SU-DHL-6 (cell line): ENCODE results near the gene PLAAT5.

Experiments
- H2AFZ ChIP-seq: fragments of 200-600 bp; sonication (generic); 2 replicates; pipeline ENCODE4 v1.6.1; 2014; ENCODE audit warnings: low read depth, mild to moderate bottlenecking, moderate library complexity, mixed read lengths, antibody characterized with exemption, low read length; ENCODE audit not compliant: severe bottlenecking
- H3F3A ChIP-seq: fragments of 200-600 bp; shearing (Covaris generic); 2 replicates; pipeline ENCODE4 v1.6.0; 2016; ENCODE audit warnings: antibody characterized with exemption, mild to moderate bottlenecking; ENCODE audit not compliant: insufficient read depth
- H3K27ac ChIP-seq: fragments of 200-600 bp; sonication (generic); 2 replicates; pipeline ENCODE4 v1.5.1; 2016; ENCODE audit warnings: low read depth, mild to moderate bottlenecking, low read length, moderate library complexity, mixed read lengths
- H3K27me3 ChIP-seq: fragments of 200-600 bp; sonication (generic), shearing (Covaris generic); 2 replicates; pipeline ENCODE4 v1.6.0; 2014; ENCODE audit warnings: mild to moderate bottlenecking, low read length
- H3K36me3 ChIP-seq: fragments of 200-600 bp; sonication (generic); 2 replicates; pipeline ENCODE4 v1.6.1; 2014; ENCODE audit warnings: mild to moderate bottlenecking, low read length, mixed read lengths
- H3K4me2 ChIP-seq: fragments of 300-600, 200-600 bp; shearing (Covaris generic), sonication (generic); 2 replicates; pipeline ENCODE4 v1.6.0; 2014; ENCODE audit warnings: low read length, low read depth, mild to moderate bottlenecking; ENCODE audit not compliant: poor library complexity, severe bottlenecking
- H3K4me3 ChIP-seq: fragments of 200-600 bp; sonication (generic); 2 replicates; pipeline ENCODE4 v1.5.1; 2014; ENCODE audit warnings: antibody characterized with exemption, low read length, mild to moderate bottlenecking, mixed read lengths; ENCODE audit not compliant: insufficient read depth, poor library complexity, severe bottlenecking
- H3K79me2 ChIP-seq: fragments of 200-600 bp; sonication (generic); 2 replicates; pipeline ENCODE4 v1.6.1; 2014; ENCODE audit warnings: mild to moderate bottlenecking, low read length, moderate library complexity; ENCODE audit not compliant: insufficient read depth
- H3K9ac ChIP-seq: fragments of 200-600 bp; sonication (generic); 2 replicates; pipeline ENCODE4 v1.7.0; 2014; ENCODE audit warnings: mild to moderate bottlenecking, low read length
- H3K9me2 ChIP-seq: fragments of 200-600 bp; sonication (generic); replicated peaks from 2 replicates; pipeline ENCODE4 v1.6.1; 2014; ENCODE audit warnings: low read length; ENCODE audit not compliant: insufficient read depth
- H3K9me3 ChIP-seq: fragments of 200-600 bp; sonication (generic); 2 replicates; pipeline ENCODE4 v1.6.1; 2014; ENCODE audit warnings: low read length, mixed read lengths; ENCODE audit not compliant: insufficient read depth
- H4K20me1 ChIP-seq: fragments of 200-600 bp; sonication (generic); 2 replicates; pipeline ENCODE4 v1.6.1; 2014; ENCODE audit warnings: low read depth, mild to moderate bottlenecking, antibody characterized with exemption, low read length, moderate library complexity, mixed read lengths
- EZH2phosphoT487 ChIP-seq: fragments of 200-600 bp; sonication (generic), shearing (Covaris generic); conservative IDR thresholded peaks from 2 replicates; pipeline ENCODE4 v1.6.1; 2018; ENCODE audit warnings: mild to moderate bottlenecking, antibody characterized with exemption, low read length, moderate library complexity, mixed read lengths
- TF ChIP-seq, protein P1 (sequence below): fragments of 200-600 bp; sonication (generic); IDR thresholded peaks from one replicate; pipeline ENCODE4 v1.5.1; 2017; ENCODE audit warnings: antibody characterized with exemption, mild to moderate bottlenecking, low read length, moderate library complexity; ENCODE audit not compliant: insufficient read depth, poor library complexity, severe bottlenecking

The PLAAT5 gene

DNA sequence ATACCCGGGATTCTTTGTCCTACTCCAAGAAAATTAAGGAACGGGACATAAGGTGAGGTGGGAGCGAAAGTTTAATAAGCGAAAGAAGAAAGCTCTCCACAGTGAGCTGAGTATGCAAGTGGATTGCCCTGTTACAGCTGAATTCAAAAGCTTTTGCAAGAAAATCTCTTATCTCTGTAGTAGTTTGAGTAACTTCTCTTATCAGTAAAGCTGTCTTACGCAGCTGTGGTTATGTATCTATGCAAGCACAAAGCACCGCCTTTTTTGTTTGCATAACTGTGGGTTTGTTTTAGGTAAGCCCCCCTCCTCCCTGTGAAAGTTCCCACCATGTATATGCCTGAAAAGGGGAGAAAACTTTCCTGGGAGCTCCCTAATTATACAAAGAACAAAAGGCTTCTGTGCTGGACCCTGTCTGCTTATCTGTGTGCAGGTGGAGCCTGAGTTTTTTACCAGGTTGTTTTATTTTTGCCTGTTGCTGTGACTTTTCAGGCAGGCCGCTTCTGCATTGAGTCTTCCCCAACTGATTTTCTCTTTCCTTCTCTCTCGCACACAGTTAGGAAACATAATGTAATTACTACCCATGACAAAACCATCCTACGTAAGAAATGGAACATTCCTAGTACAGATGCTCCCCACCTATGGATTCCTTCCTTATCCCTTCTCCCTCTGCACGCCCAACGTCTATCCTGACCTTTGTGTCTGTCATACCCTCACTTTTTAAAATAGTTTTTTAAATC lies 837 bp upstream of the PLAAT5 start:
- Histone ChIP-seq H4K20me1 (no peaks in the 10 kb centered on the region), H2AFZ (no peak overlapping the region), H3K27me3 (no peaks in the 10 kb centered on the region), H3K36me3 (no peaks in the 10 kb centered on the region), H3F3A (no peaks in the 10 kb centered on the region), H3K27ac (no peak overlapping the region), H3K79me2 (no peaks in the 10 kb centered on the region), H3K9me3 (no peaks in the 10 kb centered on the region), H3K9ac (no peak overlapping the region), H3K4me3 (no peak overlapping the region), H3K4me2 (no peak overlapping the region), H3K9me2 (no peaks in the 10 kb centered on the region)
- TF ChIP-seq EZH2phosphoT487, result no peak

DNA sequence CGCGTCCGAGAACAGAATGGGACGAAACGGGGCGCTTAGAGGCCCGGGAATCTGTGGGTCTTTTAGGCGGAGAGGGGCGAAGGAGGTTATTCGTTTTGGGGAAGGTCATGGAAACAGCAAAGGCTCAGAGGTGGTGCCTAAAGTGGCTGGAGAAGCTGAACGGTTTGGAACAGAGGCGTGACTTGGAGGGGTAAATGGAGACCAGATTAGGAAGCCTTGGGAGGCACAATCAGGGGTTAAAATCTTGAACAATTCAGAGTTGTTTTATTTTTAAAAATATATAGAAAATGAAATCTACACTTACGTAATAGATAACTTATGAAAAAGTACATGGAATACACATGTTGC lies 247 bp upstream of the PLAAT5 start:
- no peaks in the 10 kb centered on the region for H3K9me3 ChIP-seq
- no peaks in the 10 kb centered on the region for H3K36me3 ChIP-seq
- no peak for TF ChIP-seq EZH2phosphoT487
- TF ChIP-seq, protein P1, sequence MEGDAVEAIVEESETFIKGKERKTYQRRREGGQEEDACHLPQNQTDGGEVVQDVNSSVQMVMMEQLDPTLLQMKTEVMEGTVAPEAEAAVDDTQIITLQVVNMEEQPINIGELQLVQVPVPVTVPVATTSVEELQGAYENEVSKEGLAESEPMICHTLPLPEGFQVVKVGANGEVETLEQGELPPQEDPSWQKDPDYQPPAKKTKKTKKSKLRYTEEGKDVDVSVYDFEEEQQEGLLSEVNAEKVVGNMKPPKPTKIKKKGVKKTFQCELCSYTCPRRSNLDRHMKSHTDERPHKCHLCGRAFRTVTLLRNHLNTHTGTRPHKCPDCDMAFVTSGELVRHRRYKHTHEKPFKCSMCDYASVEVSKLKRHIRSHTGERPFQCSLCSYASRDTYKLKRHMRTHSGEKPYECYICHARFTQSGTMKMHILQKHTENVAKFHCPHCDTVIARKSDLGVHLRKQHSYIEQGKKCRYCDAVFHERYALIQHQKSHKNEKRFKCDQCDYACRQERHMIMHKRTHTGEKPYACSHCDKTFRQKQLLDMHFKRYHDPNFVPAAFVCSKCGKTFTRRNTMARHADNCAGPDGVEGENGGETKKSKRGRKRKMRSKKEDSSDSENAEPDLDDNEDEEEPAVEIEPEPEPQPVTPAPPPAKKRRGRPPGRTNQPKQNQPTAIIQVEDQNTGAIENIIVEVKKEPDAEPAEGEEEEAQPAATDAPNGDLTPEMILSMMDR, result no peak
- no peaks in the 10 kb centered on the region for H3F3A ChIP-seq
- H3K27ac ChIP-seq, result no peak overlapping the region
- no peaks in the 10 kb centered on the region for H3K9me2 ChIP-seq
- H4K20me1 ChIP-seq, result no peaks in the 10 kb centered on the region
- H3K79me2 ChIP-seq, result no peaks in the 10 kb centered on the region
- H3K9ac ChIP-seq, result no peak overlapping the region
- H3K4me3 ChIP-seq, result no peak overlapping the region
- H2AFZ ChIP-seq, result no peak overlapping the region
- no peaks in the 10 kb centered on the region for H3K27me3 ChIP-seq
- H3K4me2 ChIP-seq, result no peak overlapping the region

- Histone ChIP-seq H3K9me2 (no peaks in the 10 kb centered on the region), H3K4me2 (no peak overlapping the region), H3K36me3 (no peaks in the 10 kb centered on the region), H3K4me3 (no peak overlapping the region), H3K79me2 (no peaks in the 10 kb centered on the region), H3K27ac (no peak overlapping the region), H3K9me3 (no peaks in the 10 kb centered on the region), H2AFZ (no peak overlapping the region), H3F3A (no peaks in the 10 kb centered on the region), H3K27me3 (no peaks in the 10 kb centered on the region), H4K20me1 (no peaks in the 10 kb centered on the region), H3K9ac (no peak overlapping the region)
- TF ChIP-seq EZH2phosphoT487, result no peak
- TF ChIP-seq, protein P1, result no peak
Measured at GRCh38 chr11:63489879-63490278, 1.1 kb downstream of the PLAAT5 start.

GRCh38 chr11:63488789-63489188 lies 2.2 kb downstream of the PLAAT5 start:
- H4K20me1 ChIP-seq, result no peaks in the 10 kb centered on the region
- no peak overlapping the region for H2AFZ ChIP-seq
- no peak overlapping the region for H3K9ac ChIP-seq
- H3K9me2 ChIP-seq, result no peaks in the 10 kb centered on the region
- no peaks in the 10 kb centered on the region for H3F3A ChIP-seq
- no peak overlapping the region for H3K4me3 ChIP-seq
- TF ChIP-seq, protein P1, result no peak
- no peak for TF ChIP-seq EZH2phosphoT487
- no peaks in the 10 kb centered on the region for H3K79me2 ChIP-seq
- no peaks in the 10 kb centered on the region; the same call in 1 of the 2 replicates for H3K9me3 ChIP-seq
- no peaks in the 10 kb centered on the region for H3K27me3 ChIP-seq
- H3K27ac ChIP-seq, result no peak overlapping the region
- H3K4me2 ChIP-seq, result no peak overlapping the region
- H3K36me3 ChIP-seq, result no peaks in the 10 kb centered on the region
